ENCODE data around the gene SH3BP4. TPM values are rescaled to one million over a fixed set of nuclear protein-coding genes. Genes with fewer than 3 reads are reported as not detected.
A peak's percentile ranks its signal among the peaks of the same experiment; 100 is the strongest.

The SH3BP4 gene
- total and polyA plus RNA-seq, 2 of the 13 experiments (the other 11 are each of a cell fraction or from before 2014, with no cell fraction given): 34.6 to 99.1 TPM

- TF ChIP-seq RBFOX2 (IDR thresholded peaks at IDR 0.05; ENCODE audit: low read depth, low read length): no peak
- no peak for TF ChIP-seq ZSCAN12 (CRISPR knock-in tag; IDR thresholded peaks at IDR 0.05)
- peak; percentile 55 to 76; a peak in 2 of 4 replicates for TF ChIP-seq HMGXB4 (CRISPR knock-in tag; IDR thresholded peaks at IDR 0.05; ENCODE audit: borderline replicate concordance in 1 of 2, low read depth in 1 of 2)
- TF ChIP-seq SNRNP70 (IDR thresholded peaks at IDR 0.05; ENCODE audit: low read depth, low read length): no peak
- TF ChIP-seq, protein P1, sequence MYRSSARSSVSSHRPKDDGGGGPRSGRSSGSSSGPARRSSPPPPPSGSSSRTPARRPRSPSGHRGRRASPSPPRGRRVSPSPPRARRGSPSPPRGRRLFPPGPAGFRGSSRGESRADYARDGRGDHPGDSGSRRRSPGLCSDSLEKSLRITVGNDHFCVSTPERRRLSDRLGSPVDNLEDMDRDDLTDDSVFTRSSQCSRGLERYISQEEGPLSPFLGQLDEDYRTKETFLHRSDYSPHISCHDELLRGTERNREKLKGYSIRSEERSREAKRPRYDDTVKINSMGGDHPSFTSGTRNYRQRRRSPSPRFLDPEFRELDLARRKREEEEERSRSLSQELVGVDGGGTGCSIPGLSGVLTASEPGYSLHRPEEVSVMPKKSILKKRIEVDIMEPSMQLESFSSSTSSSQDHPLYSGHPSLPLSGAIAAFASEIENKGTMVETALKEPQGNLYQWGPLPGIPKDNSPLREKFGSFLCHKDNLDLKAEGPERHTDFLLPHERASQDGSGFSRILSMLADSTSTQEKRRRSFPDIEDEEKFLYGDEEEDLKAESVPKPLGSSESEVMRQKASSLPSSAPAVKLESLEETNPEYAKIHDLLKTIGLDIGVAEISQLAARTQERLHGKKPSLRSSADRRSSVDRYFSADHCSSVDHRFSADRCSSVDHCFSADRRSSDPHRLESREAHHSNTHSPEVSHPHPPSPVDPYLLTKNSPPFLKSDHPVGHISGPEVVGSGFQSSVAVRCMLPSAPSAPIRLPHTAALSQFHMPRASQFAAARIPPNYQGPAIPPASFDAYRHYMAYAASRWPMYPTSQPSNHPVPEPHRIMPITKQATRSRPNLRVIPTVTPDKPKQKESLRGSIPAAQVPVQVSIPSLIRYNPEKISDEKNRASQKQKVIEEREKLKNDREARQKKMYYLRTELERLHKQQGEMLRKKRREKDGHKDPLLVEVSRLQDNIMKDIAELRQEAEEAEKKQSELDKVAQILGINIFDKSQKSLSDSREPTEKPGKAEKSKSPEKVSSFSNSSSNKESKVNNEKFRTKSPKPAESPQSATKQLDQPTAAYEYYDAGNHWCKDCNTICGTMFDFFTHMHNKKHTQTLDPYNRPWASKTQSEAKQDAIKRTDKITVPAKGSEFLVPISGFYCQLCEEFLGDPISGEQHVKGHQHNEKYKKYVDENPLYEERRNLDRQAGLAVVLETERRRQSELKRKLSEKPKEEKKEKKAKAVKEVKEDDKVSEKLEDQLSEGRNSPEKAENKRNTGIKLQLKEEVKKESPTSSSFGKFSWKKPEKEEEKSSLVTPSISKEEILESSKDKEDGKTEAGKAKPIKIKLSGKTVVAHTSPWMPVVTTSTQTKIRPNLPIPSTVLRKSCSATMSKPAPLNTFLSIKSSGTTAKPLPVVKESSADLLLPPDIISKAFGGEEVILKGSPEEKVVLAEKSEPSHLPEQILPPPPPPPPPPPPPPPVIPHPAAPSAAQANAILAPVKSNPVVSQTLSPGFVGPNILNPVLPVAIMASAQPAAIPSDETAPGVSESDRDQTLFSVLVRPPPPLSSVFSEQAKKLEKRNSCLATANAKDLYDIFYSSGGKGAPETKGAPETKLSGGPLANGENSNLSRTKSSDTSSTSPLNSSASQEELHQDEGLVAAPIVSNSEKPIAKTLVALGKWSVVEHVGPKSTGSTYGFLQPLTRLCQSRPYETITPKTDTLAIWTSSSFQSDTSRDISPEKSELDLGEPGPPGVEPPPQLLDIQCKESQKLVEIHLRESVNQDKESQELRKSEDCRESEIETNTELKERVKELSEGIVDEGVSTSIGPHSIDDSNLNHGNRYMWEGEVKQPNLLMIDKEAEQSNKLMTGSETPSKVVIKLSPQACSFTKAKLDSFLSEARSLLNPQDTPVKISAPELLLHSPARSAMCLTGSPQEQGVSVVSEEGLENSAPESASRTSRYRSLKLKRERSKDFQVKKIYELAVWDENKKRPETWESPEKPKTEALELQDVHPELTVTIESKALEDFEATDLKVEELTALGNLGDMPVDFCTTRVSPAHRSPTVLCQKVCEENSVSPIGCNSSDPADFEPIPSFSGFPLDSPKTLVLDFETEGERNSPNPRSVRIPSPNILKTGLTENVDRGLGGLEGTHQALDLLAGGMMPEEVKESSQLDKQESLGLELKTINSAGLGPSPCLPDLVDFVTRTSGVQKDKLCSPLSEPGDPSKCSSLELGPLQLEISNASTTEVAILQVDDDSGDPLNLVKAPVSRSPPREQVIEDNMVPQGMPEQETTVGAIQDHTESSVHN (CRISPR knock-in tag; IDR thresholded peaks at IDR 0.05): 0 out of 2 replicates have a peak, but pooled peaks have one; percentile 21
- no peak for TF ChIP-seq KAT2B (IDR thresholded peaks at IDR 0.05; ENCODE audit: borderline replicate concordance, low read depth, low read length)
- TF ChIP-seq KDM5A (IDR thresholded peaks at IDR 0.05; ENCODE audit: borderline replicate concordance, low read length): no peak
- peak; percentile 38; the same call in 1 of the 2 replicates for TF ChIP-seq JUN (CRISPR knock-in tag; IDR thresholded peaks at IDR 0.05)
- no peak for TF ChIP-seq RERE (CRISPR knock-in tag; IDR thresholded peaks at IDR 0.05; ENCODE audit: low read depth)
- TF ChIP-seq ASH2L (IDR thresholded peaks at IDR 0.05; ENCODE audit: insufficient read length, low read depth, low read length): no peak
- TF ChIP-seq STAG1 (CRISPR knock-in tag; IDR thresholded peaks at IDR 0.05): peak; percentile 93
- no peak for TF ChIP-seq FOXA1 (IDR thresholded peaks at IDR 0.05)
- no peak for TF ChIP-seq FOXA1 (CRISPR knock-in tag; IDR thresholded peaks at IDR 0.05)
- TF ChIP-seq FOSL2 (CRISPR knock-in tag; IDR thresholded peaks at IDR 0.05): peak; percentile 18; the same call in 1 of the 2 replicates
Observed at GRCh38 chr2:235055891-235056516, 104.2 kb downstream of the SH3BP4 start (continued).

All from HepG2 (cell line).